ENCODE results near the gene UBE2G2.

The UBE2G2 gene

GRCh38 chr21:44751186-44751798 is 50.3 kb downstream of the UBE2G2 start:
- H3K4me3 ChIP-seq (ENCODE audit: control insufficient read depth, low read depth, low read length), result no peak overlapping the region
- TF ChIP-seq, protein P1, sequence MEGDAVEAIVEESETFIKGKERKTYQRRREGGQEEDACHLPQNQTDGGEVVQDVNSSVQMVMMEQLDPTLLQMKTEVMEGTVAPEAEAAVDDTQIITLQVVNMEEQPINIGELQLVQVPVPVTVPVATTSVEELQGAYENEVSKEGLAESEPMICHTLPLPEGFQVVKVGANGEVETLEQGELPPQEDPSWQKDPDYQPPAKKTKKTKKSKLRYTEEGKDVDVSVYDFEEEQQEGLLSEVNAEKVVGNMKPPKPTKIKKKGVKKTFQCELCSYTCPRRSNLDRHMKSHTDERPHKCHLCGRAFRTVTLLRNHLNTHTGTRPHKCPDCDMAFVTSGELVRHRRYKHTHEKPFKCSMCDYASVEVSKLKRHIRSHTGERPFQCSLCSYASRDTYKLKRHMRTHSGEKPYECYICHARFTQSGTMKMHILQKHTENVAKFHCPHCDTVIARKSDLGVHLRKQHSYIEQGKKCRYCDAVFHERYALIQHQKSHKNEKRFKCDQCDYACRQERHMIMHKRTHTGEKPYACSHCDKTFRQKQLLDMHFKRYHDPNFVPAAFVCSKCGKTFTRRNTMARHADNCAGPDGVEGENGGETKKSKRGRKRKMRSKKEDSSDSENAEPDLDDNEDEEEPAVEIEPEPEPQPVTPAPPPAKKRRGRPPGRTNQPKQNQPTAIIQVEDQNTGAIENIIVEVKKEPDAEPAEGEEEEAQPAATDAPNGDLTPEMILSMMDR (IDR thresholded peaks at IDR 0.05; ENCODE audit: control insufficient read depth, insufficient read depth, low read depth, low read length, missing control alignments), result no peak
- DNase-seq (ENCODE audit: low read depth), result no peak

DNA sequence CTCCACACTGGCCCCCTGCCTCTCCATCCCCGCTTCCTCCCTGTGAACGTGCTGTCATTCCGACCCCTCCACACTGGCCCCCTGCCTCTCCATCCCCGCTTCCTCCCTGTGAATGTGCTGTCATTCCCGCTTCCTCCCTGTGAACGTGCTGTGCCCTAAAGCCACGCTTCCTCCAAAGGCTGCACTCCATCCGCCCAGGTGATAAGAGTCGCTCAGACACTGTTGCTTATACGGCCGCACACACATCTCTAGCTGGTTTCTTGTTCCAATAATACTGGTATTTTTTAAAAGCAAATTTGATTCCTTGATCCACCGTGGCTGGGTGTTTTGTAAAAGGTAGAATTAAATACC is 51.0 kb downstream of the UBE2G2 start:
- H3K4me3 ChIP-seq (ENCODE audit: control insufficient read depth, low read depth, low read length), result no peak overlapping the region
- no peak for DNase-seq (ENCODE audit: low read depth)
- TF ChIP-seq, protein P1 (IDR thresholded peaks at IDR 0.05; ENCODE audit: control insufficient read depth, insufficient read depth, low read depth, low read length, missing control alignments), result no peak

DNA sequence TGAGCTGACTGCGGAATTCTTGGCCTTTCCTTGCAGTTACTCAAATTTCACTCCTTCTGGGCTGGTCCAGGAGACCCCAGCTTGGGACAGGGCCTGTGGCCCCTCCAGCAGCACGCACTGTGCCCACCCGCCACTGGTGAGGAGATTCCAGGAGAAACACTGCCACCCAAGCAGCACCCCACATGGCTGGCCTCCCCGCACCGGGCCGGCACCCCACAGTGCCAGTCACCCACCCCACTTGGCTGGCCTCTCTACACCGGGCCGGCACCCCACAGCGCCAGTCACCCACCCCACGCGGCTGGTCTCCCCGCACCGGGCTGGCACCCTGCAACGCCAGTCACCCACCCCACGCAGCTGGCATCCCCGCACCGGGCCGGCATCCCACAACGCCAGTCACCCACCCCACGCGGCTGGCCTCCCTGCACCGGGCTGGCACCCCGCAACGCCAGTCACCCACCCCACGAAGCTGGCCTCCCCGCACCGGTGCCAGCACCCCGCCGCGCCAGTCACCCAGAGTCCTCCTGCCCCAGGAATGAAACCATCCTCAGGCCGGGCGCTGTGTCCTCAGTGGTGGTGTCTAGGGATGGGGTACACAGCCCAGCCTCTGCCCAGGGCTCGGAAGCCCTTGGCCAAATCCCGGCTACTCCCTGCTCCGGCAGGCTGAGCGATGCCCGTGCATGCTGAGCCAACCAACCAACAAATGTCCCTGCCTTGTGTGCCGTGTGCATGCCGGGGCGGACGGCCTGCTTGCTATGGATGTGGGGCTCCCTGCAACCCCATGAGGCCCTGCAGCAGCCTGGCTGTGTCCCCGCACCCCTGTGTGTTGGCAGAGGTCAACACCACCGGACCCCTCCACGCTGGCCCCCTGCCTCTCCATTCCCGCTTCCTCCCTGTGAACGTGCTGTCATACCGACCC is 51.6 kb downstream of the UBE2G2 start:
- TF ChIP-seq, protein P1 (IDR thresholded peaks at IDR 0.05; ENCODE audit: control insufficient read depth, insufficient read depth, low read depth, low read length, missing control alignments), result no peak
- no peak for DNase-seq (ENCODE audit: low read depth)

DNA sequence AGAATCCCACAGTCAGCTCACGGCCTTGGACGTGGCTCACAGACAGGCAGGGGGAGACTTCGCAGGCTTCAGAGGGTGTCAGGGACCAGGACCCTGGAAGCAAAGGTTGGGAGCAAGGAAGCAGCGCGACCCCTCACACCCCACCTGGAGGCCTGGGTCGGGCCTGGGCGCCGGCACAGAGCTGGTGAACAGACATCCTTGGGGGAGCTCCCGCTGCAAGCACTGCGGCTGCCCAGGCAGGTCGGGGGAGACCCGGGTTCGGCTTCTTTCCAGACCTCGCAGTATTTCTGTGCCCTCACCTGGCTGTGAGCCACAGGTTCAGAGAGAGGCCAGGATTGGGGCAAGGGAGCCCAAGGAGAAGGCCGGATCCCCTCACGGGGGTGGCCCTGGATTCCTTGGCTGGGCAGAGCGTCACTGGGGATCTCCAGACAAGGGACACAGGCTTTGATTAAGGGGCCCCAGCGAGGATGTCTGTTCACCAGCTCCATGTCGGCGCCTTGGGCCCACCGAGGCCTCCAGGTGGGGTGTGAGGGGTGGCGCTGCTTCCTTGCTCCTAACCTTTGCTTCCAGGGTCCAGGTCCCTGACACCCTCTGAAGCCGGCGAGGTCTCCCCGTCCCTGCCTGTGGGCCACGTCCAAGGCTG is 52.4 kb downstream of the UBE2G2 start:
- DNase-seq (ENCODE audit: low read depth), result no peak
- no peak overlapping the region for H3K4me3 ChIP-seq (ENCODE audit: control insufficient read depth, low read depth, low read length)
- TF ChIP-seq, protein P1 (IDR thresholded peaks at IDR 0.05; ENCODE audit: control insufficient read depth, insufficient read depth, low read depth, low read length, missing control alignments), result no peak

More for the DNA sequence above, 51.6 kb downstream of the UBE2G2 start:
- H3K4me3 ChIP-seq (ENCODE audit: control insufficient read depth, low read depth, low read length), result no peak overlapping the region

GRCh38 chr21:44748621-44749020 is 53.0 kb downstream of the UBE2G2 start:
- no peak overlapping the region for H3K4me3 ChIP-seq (ENCODE audit: control insufficient read depth, low read depth, low read length)
- TF ChIP-seq, protein P1 (IDR thresholded peaks at IDR 0.05; ENCODE audit: control insufficient read depth, insufficient read depth, low read depth, low read length, missing control alignments), result no peak
- DNase-seq (ENCODE audit: low read depth), result no peak

GRCh38 chr21:44742418-44743153 is 59.0 kb downstream of the UBE2G2 start:
- TF ChIP-seq, protein P1 (IDR thresholded peaks at IDR 0.05; ENCODE audit: control insufficient read depth, insufficient read depth, low read depth, low read length, missing control alignments), result peak; percentile 30
- DNase-seq (ENCODE audit: low read depth), result no peak
- no peak overlapping the region for H3K4me3 ChIP-seq (ENCODE audit: control insufficient read depth, low read depth, low read length)

Data from AG09309 (cell line).